BJ (cell line): Measurements from ENCODE around the gene PPP1R13B. TPM values are rescaled to one million over a fixed set of nuclear protein-coding genes. Genes with fewer than 3 reads are reported as not detected.

Experiments used
- CTCF ChIA-PET: fragments of 350-600 bp; formaldehyde crosslinking; extraction: SDS; loops from one replicate; lab custom pipeline; 2021; ENCODE audit warnings: antibody characterized with exemption, inconsistent platforms; lab: Yijun Ruan, JAX
- POLR2A ChIA-PET: fragments of 300-600 bp; sonication (Branson Sonifier 250); formaldehyde crosslinking; extraction: SDS; loops from one replicate; lab custom pipeline; 2021; ENCODE audit warnings: antibody characterized with exemption; lab: Charles Lee
- DNase-seq: peaks from one replicate; pipeline ENCODE4 v3.0.0-alpha.2; 2011; ENCODE audit warnings: low read depth
- H3K27me3 ChIP-seq: 2 replicates; pipeline ENCODE4 v1.6.0; 2011; ENCODE audit warnings: low read length; ENCODE audit not compliant: control insufficient read depth, insufficient read depth
- H3K36me3 ChIP-seq: 2 replicates; pipeline ENCODE4 v1.5.1; 2011; ENCODE audit warnings: low read length; ENCODE audit not compliant: control insufficient read depth, insufficient read depth
- H3K4me3 ChIP-seq: 2 replicates; pipeline ENCODE4 v1.5.1; 2011; ENCODE audit warnings: low read depth, mild to moderate bottlenecking, control low read depth, low read length
- CTCF ChIP-seq: IDR thresholded peaks from 2 replicates; pipeline ENCODE4 v1.5.1; 2011; ENCODE audit warnings: low read depth, mild to moderate bottlenecking, control low read depth, inconsistent platforms, low read length, moderate library complexity; ENCODE audit not compliant: insufficient read depth
- polyA plus RNA-seq: library from polyadenylated mRNA; depleted of rRNA; stranded (reverse); fragments of >200 nt; gene quantifications from 2 replicates; pipeline ENCODE4 v1.2.3, GENCODE V29; 2011

Gene PPP1R13B
- polyA plus RNA-seq, 1 experiment, result 3.3 TPM

- ChIA-PET CTCF (interaction anchor here (1.3 kb wide), 1 partner anchor 16 kb away, joined by 3 read pairs; no protein-coding TSS in a partner anchor), POLR2A (no interaction called here)
- TF ChIP-seq CTCF, result no peak
- Histone ChIP-seq H3K36me3 (peaks cover 2% of the 10 kb centered on the region), H3K4me3 (no peak overlapping the region), H3K27me3 (no peaks in the 10 kb centered on the region)
- no peak for DNase-seq
Measured at GRCh38 chr14:103719751-103720150, 127.6 kb downstream of the PPP1R13B start.

GRCh38 chr14:103718572-103718971, 128.8 kb downstream of the PPP1R13B start:
- Histone ChIP-seq H3K27me3 (no peaks in the 10 kb centered on the region), H3K36me3 (peaks cover 2% of the 10 kb centered on the region; the same call in 1 of the 2 replicates), H3K4me3 (no peak overlapping the region)
- TF ChIP-seq CTCF, result no peak
- POLR2A ChIA-PET, result no interaction called here
- DNase-seq, result no peak
- CTCF ChIA-PET, result no interaction called here

- POLR2A ChIA-PET, result no interaction called here
- CTCF ChIA-PET, result no interaction called here
- peaks cover 2% of the 10 kb centered on the region; the same call in 1 of the 2 replicates for H3K36me3 ChIP-seq
- H3K4me3 ChIP-seq, result peak overlapping the region; percentile 81
- TF ChIP-seq CTCF, result no peak
- H3K27me3 ChIP-seq, result no peaks in the 10 kb centered on the region
- no peak for DNase-seq
Measured at GRCh38 chr14:103716899-103717411, 130.4 kb downstream of the PPP1R13B start.

GRCh38 chr14:103716091-103716801, 131.1 kb downstream of the PPP1R13B start:
- CTCF ChIA-PET, result interaction anchor here (1.0 to 1.6 kb wide), 2 partner anchors 28 to 92 kb away, joined by 3 to 4 read pairs; no protein-coding TSS in a partner anchor
- no peaks in the 10 kb centered on the region for H3K27me3 ChIP-seq
- POLR2A ChIA-PET, result interaction anchor here (0.8 kb wide), 1 partner anchor 12 kb away, joined by 4 read pairs; no protein-coding TSS in a partner anchor
- peak overlapping the region; percentile 81 for H3K4me3 ChIP-seq
- TF ChIP-seq CTCF, result no peak
- peaks cover 2% of the 10 kb centered on the region; the same call in 1 of the 2 replicates for H3K36me3 ChIP-seq
- no peak for DNase-seq
